Measurements from ENCODE around the gene ACSF3.

DNA sequence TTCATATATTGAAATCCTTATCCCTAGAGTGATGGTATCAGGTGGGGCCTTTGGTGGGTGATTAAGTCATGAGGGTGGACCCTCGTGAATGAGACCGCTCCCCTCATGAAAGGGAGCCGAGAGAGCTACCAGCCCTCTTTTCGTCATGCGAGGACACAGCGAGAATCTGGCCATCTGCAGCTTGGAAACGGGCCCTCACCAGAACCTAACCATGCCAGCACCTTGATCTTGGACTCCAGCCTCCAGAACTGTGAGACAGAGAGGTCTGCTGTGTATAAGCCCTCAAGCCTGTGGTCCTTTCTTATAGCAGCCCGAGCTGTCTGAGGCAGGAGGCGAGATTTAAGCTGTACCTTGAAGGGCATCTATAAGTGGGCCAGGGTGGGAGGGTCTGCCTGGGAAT lies 23.7 kb upstream of the ACSF3 start:
- no peak for TF ChIP-seq POLR2AphosphoS5 (IDR thresholded peaks at IDR 0.05; ENCODE audit: low read depth, low read length)
- no peak for TF ChIP-seq YY1 (IDR thresholded peaks at IDR 0.05; ENCODE audit: extremely low read depth, insufficient replicate concordance, low read depth, low read length)
- TF ChIP-seq, protein P1, sequence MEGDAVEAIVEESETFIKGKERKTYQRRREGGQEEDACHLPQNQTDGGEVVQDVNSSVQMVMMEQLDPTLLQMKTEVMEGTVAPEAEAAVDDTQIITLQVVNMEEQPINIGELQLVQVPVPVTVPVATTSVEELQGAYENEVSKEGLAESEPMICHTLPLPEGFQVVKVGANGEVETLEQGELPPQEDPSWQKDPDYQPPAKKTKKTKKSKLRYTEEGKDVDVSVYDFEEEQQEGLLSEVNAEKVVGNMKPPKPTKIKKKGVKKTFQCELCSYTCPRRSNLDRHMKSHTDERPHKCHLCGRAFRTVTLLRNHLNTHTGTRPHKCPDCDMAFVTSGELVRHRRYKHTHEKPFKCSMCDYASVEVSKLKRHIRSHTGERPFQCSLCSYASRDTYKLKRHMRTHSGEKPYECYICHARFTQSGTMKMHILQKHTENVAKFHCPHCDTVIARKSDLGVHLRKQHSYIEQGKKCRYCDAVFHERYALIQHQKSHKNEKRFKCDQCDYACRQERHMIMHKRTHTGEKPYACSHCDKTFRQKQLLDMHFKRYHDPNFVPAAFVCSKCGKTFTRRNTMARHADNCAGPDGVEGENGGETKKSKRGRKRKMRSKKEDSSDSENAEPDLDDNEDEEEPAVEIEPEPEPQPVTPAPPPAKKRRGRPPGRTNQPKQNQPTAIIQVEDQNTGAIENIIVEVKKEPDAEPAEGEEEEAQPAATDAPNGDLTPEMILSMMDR (IDR thresholded peaks at IDR 0.05 in 2 of 3, conservative IDR thresholded peaks at IDR 0.05 in 1 of 3; ENCODE audit: borderline replicate concordance in 1 of 3, insufficient read depth in 1 of 3, low read depth in 2 of 3, low read length in 2 of 3) = no peak
- no peak for TF ChIP-seq POLR2A (IDR thresholded peaks at IDR 0.05; ENCODE audit: borderline replicate concordance, extremely low read depth, insufficient read depth, insufficient read length)
- TF ChIP-seq, protein P2, sequence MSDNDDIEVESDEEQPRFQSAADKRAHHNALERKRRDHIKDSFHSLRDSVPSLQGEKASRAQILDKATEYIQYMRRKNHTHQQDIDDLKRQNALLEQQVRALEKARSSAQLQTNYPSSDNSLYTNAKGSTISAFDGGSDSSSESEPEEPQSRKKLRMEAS (IDR thresholded peaks at IDR 0.05) = no peak
- TF ChIP-seq EZH2phosphoT487 (IDR thresholded peaks at IDR 0.05; ENCODE audit: borderline replicate concordance) = no peak
- no peak for TF ChIP-seq EZH2 (IDR thresholded peaks at IDR 0.05)
- no peak for TF ChIP-seq JUND (IDR thresholded peaks at IDR 0.05)
- TF ChIP-seq, protein P3, sequence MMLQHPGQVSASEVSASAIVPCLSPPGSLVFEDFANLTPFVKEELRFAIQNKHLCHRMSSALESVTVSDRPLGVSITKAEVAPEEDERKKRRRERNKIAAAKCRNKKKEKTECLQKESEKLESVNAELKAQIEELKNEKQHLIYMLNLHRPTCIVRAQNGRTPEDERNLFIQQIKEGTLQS (IDR thresholded peaks at IDR 0.05) = no peak
- TF ChIP-seq SIN3A (IDR thresholded peaks at IDR 0.05; ENCODE audit: low read depth) = no peak
